HUES64 (cell line): ENCODE data around the gene SCN8A.
A peak's percentile ranks its signal among the peaks of the same experiment; 100 is the strongest.

Experiments
- H3K27ac ChIP-seq: 2 replicates; pipeline ENCODE4 v1.7.0; 2013; ENCODE audit warnings: low read depth, low read length, inconsistent platforms
- H3K27me3 ChIP-seq: 2 replicates; pipeline ENCODE4 v1.6.1; 2013; ENCODE audit warnings: mild to moderate bottlenecking, low read length; ENCODE audit not compliant: insufficient read depth
- H3K36me3 ChIP-seq: 2 replicates; pipeline ENCODE4 v1.6.1; 2013; ENCODE audit warnings: mild to moderate bottlenecking, low read length; ENCODE audit not compliant: insufficient read depth
- H3K4me1 ChIP-seq: 2 replicates; pipeline ENCODE4 v1.6.1; 2013; ENCODE audit warnings: mild to moderate bottlenecking, low read length, moderate library complexity; ENCODE audit not compliant: insufficient read depth
- H3K4me3 ChIP-seq: 2 replicates; pipeline ENCODE4 v1.5.1; 2013; ENCODE audit warnings: mild to moderate bottlenecking, low read length, moderate library complexity
- H3K9ac ChIP-seq: 2 replicates; pipeline ENCODE4 v1.6.1; 2013; ENCODE audit warnings: mild to moderate bottlenecking, low read depth, low read length
- H3K9me3 ChIP-seq: 2 replicates; pipeline ENCODE4 v1.6.1; 2013; ENCODE audit warnings: low read depth, low read length; ENCODE audit not compliant: insufficient read depth
- WGBS: fragments of 150-250, 120-280 bp; methylation state at CpG from one replicate; pipeline ENCODE4 v1.1.7; 2013; ENCODE audit warnings: missing lambda C conversion rate; 5-methylcytosine and 5-hydroxymethylcytosine counted together

The SCN8A gene

GRCh38 chr12:51846911-51847642 is 256.0 kb downstream of the SCN8A start:
- H3K9ac ChIP-seq = 0 out of 2 replicates have a peak overlapping the region, but pooled peaks have one; percentile 21
- H3K9me3 ChIP-seq = no peaks in the 10 kb centered on the region
- H3K4me3 ChIP-seq = peak overlapping the region; percentile 85
- WGBS = under 1% methylated on average over 59 of the region's 59 CpGs
- peaks cover 32% of the 10 kb centered on the region for H3K4me1 ChIP-seq
- H3K36me3 ChIP-seq = peaks cover 4% of the 10 kb centered on the region; the same call in 1 of the 2 replicates
- H3K27ac ChIP-seq = peak overlapping the region; percentile 55; the same call in 1 of the 2 replicates
- H3K27me3 ChIP-seq = peaks cover 41% of the 10 kb centered on the region

GRCh38 chr12:51847643-51848325 is 256.8 kb downstream of the SCN8A start:
- peaks cover 4% of the 10 kb centered on the region; the same call in 1 of the 2 replicates for H3K36me3 ChIP-seq
- peaks cover 36% of the 10 kb centered on the region for H3K4me1 ChIP-seq
- H3K27me3 ChIP-seq = peaks cover 48% of the 10 kb centered on the region
- H3K9ac ChIP-seq = peak overlapping the region; percentile 40; the same call in 1 of the 2 replicates
- peak overlapping the region; percentile 55; the same call in 1 of the 2 replicates for H3K27ac ChIP-seq
- WGBS = under 1% methylated on average over 40 of the region's 40 CpGs
- no peaks in the 10 kb centered on the region for H3K9me3 ChIP-seq
- H3K4me3 ChIP-seq = peak overlapping the region; percentile 85

- Histone ChIP-seq H3K9me3 (no peaks in the 10 kb centered on the region), H3K9ac (peak within 1 kb of the TSS; percentile 58), H3K27me3 (peaks cover 52% of the 10 kb centered on the region), H3K4me3 (peak within 1 kb of the TSS; percentile 85), H3K36me3 (peaks cover 4% of the 10 kb centered on the region; the same call in 1 of the 2 replicates), H3K27ac (peak within 1 kb of the TSS; percentile 76), H3K4me1 (peaks cover 39% of the 10 kb centered on the region)
- under 1% methylated on average over 46 of the region's 51 CpGs for WGBS
Observed at GRCh38 chr12:51848326-51848727, 257.3 kb downstream of the SCN8A start, which contains the start of gene FIGNL2. TSS of gene FIGNL2 (minus strand) at chr12:51848718. CDS start at chr12:51822413, 26,305 bp downstream.

GRCh38 chr12:51848841-51849735 is 258.1 kb downstream of the SCN8A start:
- Histone ChIP-seq H3K27me3 (peaks cover 56% of the 10 kb centered on the region), H3K36me3 (peaks cover 4% of the 10 kb centered on the region; the same call in 1 of the 2 replicates), H3K9ac (peak overlapping the region; percentile 58), H3K4me3 (peak overlapping the region; percentile 65), H3K27ac (peak overlapping the region; percentile 76), H3K4me1 (peaks cover 39% of the 10 kb centered on the region), H3K9me3 (no peaks in the 10 kb centered on the region)
- WGBS = 4% methylated on average over 47 of the region's 57 CpGs

- H3K9me3 ChIP-seq = no peaks in the 10 kb centered on the region
- H3K27me3 ChIP-seq = peaks cover 61% of the 10 kb centered on the region
- peaks cover 34% of the 10 kb centered on the region for H3K4me1 ChIP-seq
- no peaks in the 10 kb centered on the region for H3K36me3 ChIP-seq
- 87% methylated on average over 8 of the region's 8 CpGs for WGBS
- H3K27ac ChIP-seq = no peak overlapping the region
- no peak overlapping the region for H3K9ac ChIP-seq
- H3K4me3 ChIP-seq = peak overlapping the region; percentile 65; the same call in 1 of the 2 replicates
Observed at GRCh38 chr12:51850081-51850964, 259.3 kb downstream of the SCN8A start.

- WGBS = 81% methylated on average over 4 of the region's 4 CpGs
- no peak overlapping the region for H3K27ac ChIP-seq
- no peak overlapping the region for H3K9ac ChIP-seq
- H3K36me3 ChIP-seq = no peaks in the 10 kb centered on the region
- no peak overlapping the region for H3K4me3 ChIP-seq
- H3K4me1 ChIP-seq = peaks cover 31% of the 10 kb centered on the region
- H3K27me3 ChIP-seq = peaks cover 60% of the 10 kb centered on the region
- H3K9me3 ChIP-seq = no peaks in the 10 kb centered on the region
Observed at GRCh38 chr12:51850965-51851299, 259.9 kb downstream of the SCN8A start.

GRCh38 chr12:51851413-51852124 is 260.5 kb downstream of the SCN8A start:
- Histone ChIP-seq H3K4me3 (no peak overlapping the region), H3K9ac (no peak overlapping the region), H3K4me1 (peaks cover 29% of the 10 kb centered on the region), H3K27me3 (peaks cover 54% of the 10 kb centered on the region), H3K27ac (no peak overlapping the region), H3K9me3 (no peaks in the 10 kb centered on the region), H3K36me3 (no peaks in the 10 kb centered on the region)
- 71% methylated on average over 8 of the region's 8 CpGs for WGBS

- Histone ChIP-seq H3K27ac (no peak overlapping the region), H3K9ac (no peak overlapping the region), H3K27me3 (peaks cover 52% of the 10 kb centered on the region), H3K9me3 (no peaks in the 10 kb centered on the region), H3K4me1 (peaks cover 28% of the 10 kb centered on the region), H3K36me3 (no peaks in the 10 kb centered on the region), H3K4me3 (no peak overlapping the region)
- 77% methylated on average over 4 of the region's 5 CpGs for WGBS
Observed at GRCh38 chr12:51852404-51853137, 261.5 kb downstream of the SCN8A start.

GRCh38 chr12:51855586-51856428 is 264.8 kb downstream of the SCN8A start:
- Histone ChIP-seq H3K27ac (peak overlapping the region; percentile 84), H3K4me3 (peak overlapping the region; percentile 49), H3K9ac (peak overlapping the region; percentile 66)

More at GRCh38 chr12:51855586-51856428, 264.8 kb downstream of the SCN8A start:
- Histone ChIP-seq H3K9me3 (no peaks in the 10 kb centered on the region), H3K27me3 (peaks cover 32% of the 10 kb centered on the region), H3K36me3 (no peaks in the 10 kb centered on the region), H3K4me1 (peaks cover 20% of the 10 kb centered on the region)
- 9% methylated on average over 21 of the region's 21 CpGs for WGBS
